HG02885 (cell line): ENCODE measurements around the gene GFM2.
"Not testable (repeated sequence)": the region's sequence is repeated elsewhere in the genome, so short reads cannot be mapped to it uniquely, and the experiment has no call there.

Experiments
- ATAC-seq: cut with Tn5 transposase; IDR thresholded peaks from one replicate; pipeline ENCODE4 v1.9.1; 2021; ENCODE audit warnings: mild to moderate bottlenecking; ENCODE audit not compliant: unreplicated experiment, poor library complexity

Gene GFM2

GRCh38 chr5:74766849-74767578, at the start of gene GFM2, which contains the start of gene NSA2:
TSS of gene GFM2 (minus strand) at chr5:74767117. CDS start at chr5:74763742, 3,375 bp downstream.
TSS of gene NSA2 (plus strand) at chr5:74767249. CDS start at chr5:74767361, 112 bp downstream.
- peak; percentile 88 for ATAC-seq

GRCh38 chr5:74810915-74811314, 44.0 kb upstream of the GFM2 start:
- no peak for ATAC-seq

- no peak for ATAC-seq
Measured at GRCh38 chr5:74801941-74802340, 35.0 kb upstream of the GFM2 start.

GRCh38 chr5:74801197-74801596, 34.3 kb upstream of the GFM2 start:
- no peak for ATAC-seq

GRCh38 chr5:74798977-74799911, 32.3 kb upstream of the GFM2 start:
- no peak for ATAC-seq

GRCh38 chr5:74791669-74792068, 24.8 kb upstream of the GFM2 start:
- not testable (repeated sequence) for ATAC-seq

GRCh38 chr5:74787424-74787823, 20.5 kb upstream of the GFM2 start:
- ATAC-seq = no peak

GRCh38 chr5:74786851-74787250, 19.9 kb upstream of the GFM2 start:
- ATAC-seq = no peak

GRCh38 chr5:74778609-74779008, 11.7 kb upstream of the GFM2 start:
- no peak for ATAC-seq

- ATAC-seq = no peak
Measured at GRCh38 chr5:74772359-74772758, 5.4 kb upstream of the GFM2 start.

GRCh38 chr5:74767579-74767913, 629 bp upstream of the GFM2 start:
- ATAC-seq = peak; percentile 21

- ATAC-seq = peak; percentile 46
Measured at GRCh38 chr5:74766418-74766848, 484 bp downstream of the GFM2 start.

GRCh38 chr5:74765929-74766328, 988 bp downstream of the GFM2 start:
- no peak for ATAC-seq

GRCh38 chr5:74765201-74765600, 1.7 kb downstream of the GFM2 start:
- no peak for ATAC-seq

GRCh38 chr5:74763504-74763903, 3.4 kb downstream of the GFM2 start:
- no peak for ATAC-seq

GRCh38 chr5:74762599-74762998, 4.3 kb downstream of the GFM2 start:
- no peak for ATAC-seq

GRCh38 chr5:74761241-74761640, 5.7 kb downstream of the GFM2 start:
- ATAC-seq = no peak

GRCh38 chr5:74748742-74749141, 18.2 kb downstream of the GFM2 start:
- not testable (repeated sequence) for ATAC-seq

GRCh38 chr5:74738406-74738805, 28.5 kb downstream of the GFM2 start:
- no peak for ATAC-seq

- ATAC-seq = no peak
Measured at GRCh38 chr5:74736759-74737158, 30.2 kb downstream of the GFM2 start.

GRCh38 chr5:74725331-74725730, 41.6 kb downstream of the GFM2 start:
- ATAC-seq = no peak
